ENCODE data around the gene CRACR2A.

GRCh38 chr12:3755898-3756297 lies 3.0 kb upstream of the CRACR2A start:
- TF ChIP-seq CTCF (IDR thresholded peaks at IDR 0.05) (no peak), POLR2AphosphoS5 (IDR thresholded peaks at IDR 0.05; ENCODE audit: low read depth, low read length) (no peak), REST (IDR thresholded peaks at IDR 0.05; ENCODE audit: insufficient read depth in 1 of 2, low read depth in 2 of 2, low read length in 1 of 2) (no peak), SIN3A (IDR thresholded peaks at IDR 0.05; ENCODE audit: borderline replicate concordance, insufficient read depth, low read depth, low read length) (no peak)

All from Panc1 (cell line).